Type B pancreatic cell (in vitro differentiated cells): ENCODE data around the gene HDGFL1. TPM values are rescaled to one million over a fixed set of nuclear protein-coding genes. Genes with fewer than 3 reads are reported as not detected.

Experiments
- DNase-seq: peaks from one replicate; pipeline ENCODE4 v3.0.0; 2021; ENCODE audit warnings: mixed read lengths; ENCODE audit not compliant: unreplicated experiment; ENCODE audit errors: extremely low spot score
- H3K27ac Mint-ChIP-seq: 2 replicates; pipeline ENCODE4 v1.8.0; 2021; ENCODE audit warnings: mild to moderate bottlenecking, mixed read lengths
- H3K27me3 Mint-ChIP-seq: 2 replicates; pipeline ENCODE4 v1.8.0; 2021; ENCODE audit warnings: mixed read lengths
- H3K36me3 Mint-ChIP-seq: 2 replicates; pipeline ENCODE4 v1.8.0; 2021; ENCODE audit warnings: mixed read lengths
- H3K4me1 Mint-ChIP-seq: one replicate; pipeline ENCODE4 v1.8.0; 2021; ENCODE audit warnings: mixed read lengths; ENCODE audit not compliant: unreplicated experiment
- H3K4me3 Mint-ChIP-seq: 2 replicates; pipeline ENCODE4 v1.8.0; 2021; ENCODE audit warnings: mild to moderate bottlenecking, mixed read lengths
- H3K9me3 Mint-ChIP-seq: 2 replicates; pipeline ENCODE4 v1.8.0; 2021; ENCODE audit warnings: mixed read lengths
- CTCF ChIP-seq: fragments of 200-600 bp; sonication (generic); conservative IDR thresholded peaks from 2 replicates; pipeline ENCODE4 v1.5.0; 2021; ENCODE audit warnings: antibody characterized with exemption, mild to moderate bottlenecking
- long read RNA-seq: library from polyadenylated mRNA; unstranded; transcript quantifications from one replicate; pipeline ENCODE4 v2.0.0, GENCODE V29; 2020
- total RNA-seq: library from RNA; stranded (reverse); gene quantifications from 2 replicates; pipeline ENCODE4 v1.2.1, GENCODE V29; 2021; ENCODE audit warnings: low replicate concordance

HDGFL1 gene
- not detected in 2 replicates for total RNA-seq
- long read RNA-seq, result 0 reads

GRCh38 chr6:22569281-22570184, at the start of gene HDGFL1:
Gene HDGFL1 (plus strand): TSS chr6:22569566. CDS start chr6:22569576, 10 bp downstream.
- Mint-ChIP-seq H3K9me3 (no peaks in the 10 kb centered on the region), H3K36me3 (peaks cover 4% of the 10 kb centered on the region), H3K27ac (no peak within 1 kb of the TSS), H3K4me3 (no peak within 1 kb of the TSS), H3K4me1 (no peaks in the 10 kb centered on the region), H3K27me3 (no peaks in the 10 kb centered on the region)
- TF ChIP-seq CTCF, result no peak
- no peak for DNase-seq

GRCh38 chr6:22521035-22521434, 48.3 kb upstream of the HDGFL1 start:
- no peaks in the 10 kb centered on the region for H3K27me3 Mint-ChIP-seq
- DNase-seq, result no peak
- no peak for TF ChIP-seq CTCF
- no peak overlapping the region for H3K4me3 Mint-ChIP-seq
- no peaks in the 10 kb centered on the region for H3K4me1 Mint-ChIP-seq
- H3K27ac Mint-ChIP-seq, result no peak overlapping the region
- peaks cover 4% of the 10 kb centered on the region for H3K36me3 Mint-ChIP-seq
- H3K9me3 Mint-ChIP-seq, result peaks cover 5% of the 10 kb centered on the region

GRCh38 chr6:22526736-22527135, 42.6 kb upstream of the HDGFL1 start:
- Mint-ChIP-seq H3K36me3 (peaks cover 4% of the 10 kb centered on the region), H3K27ac (no peak overlapping the region), H3K4me1 (peaks cover 11% of the 10 kb centered on the region), H3K27me3 (no peaks in the 10 kb centered on the region), H3K9me3 (peaks cover 6% of the 10 kb centered on the region), H3K4me3 (no peak overlapping the region)
- no peak for TF ChIP-seq CTCF
- DNase-seq, result no peak

- Mint-ChIP-seq H3K36me3 (no peaks in the 10 kb centered on the region), H3K27ac (no peak overlapping the region), H3K4me1 (peaks cover 11% of the 10 kb centered on the region), H3K27me3 (no peaks in the 10 kb centered on the region), H3K4me3 (no peak overlapping the region), H3K9me3 (peaks cover 6% of the 10 kb centered on the region)
- no peak for TF ChIP-seq CTCF
- DNase-seq, result no peak
These were observed 39.5 kb upstream of the HDGFL1 start for GRCh38 chr6:22529866-22530265.

GRCh38 chr6:22530506-22530905, 38.9 kb upstream of the HDGFL1 start:
- no peaks in the 10 kb centered on the region for H3K36me3 Mint-ChIP-seq
- no peaks in the 10 kb centered on the region for H3K27me3 Mint-ChIP-seq
- no peak for TF ChIP-seq CTCF
- peaks cover 11% of the 10 kb centered on the region for H3K4me1 Mint-ChIP-seq
- no peak overlapping the region for H3K27ac Mint-ChIP-seq
- H3K9me3 Mint-ChIP-seq, result peaks cover 6% of the 10 kb centered on the region
- no peak for DNase-seq
- no peak overlapping the region for H3K4me3 Mint-ChIP-seq
